Esophagus muscularis mucosa (tissue), 4 donors: Measurements from ENCODE around the gene SKOR1.

ENCODE experiments used
- CTCF ChIP-seq, 3 experiments: fragments of 200-600 bp in 2 of 3; fragments of 450-650 bp in 1 of 3; sonication (generic) in 2 of 3; IDR thresholded peaks; one replicate each; pipeline ENCODE4 v1.5.1; 2017 to 2019; ENCODE audit warnings: antibody characterized with exemption in 3 of 3, mild to moderate bottlenecking in 2 of 3, moderate library complexity in 1 of 3
- EP300 ChIP-seq: sonication (generic); formaldehyde crosslinking; IDR thresholded peaks from one replicate; pipeline ENCODE4 v1.6.1; 2017; ENCODE audit warnings: antibody characterized with exemption
- POLR2A ChIP-seq: fragments of 450-650 bp; IDR thresholded peaks from one replicate; pipeline ENCODE4 v1.6.1; 2017; ENCODE audit warnings: antibody characterized with exemption, moderate library complexity, mild to moderate bottlenecking, low read depth
- POLR2AphosphoS5 ChIP-seq, 2 donors: sonication (generic); formaldehyde crosslinking; IDR thresholded peaks; one replicate each; pipeline ENCODE4 v1.6.1; 2017; ENCODE audit warnings: antibody characterized with exemption in 2 of 2

GRCh38 chr15:67843092-67843501 lies 17.8 kb downstream of the SKOR1 start:
- no peak for TF ChIP-seq CTCF (IDR thresholded peaks at IDR 0.05)
- no peak for TF ChIP-seq POLR2A
- TF ChIP-seq EP300, result no peak
- TF ChIP-seq POLR2AphosphoS5 (IDR thresholded peaks at IDR 0.05), result no peak
